ENCODE data around the gene DGKH.

- no peak for TF ChIP-seq CTCF (IDR thresholded peaks at IDR 0.05; ENCODE audit: low read length)
- no peak for TF ChIP-seq EZH2 (IDR thresholded peaks at IDR 0.05; ENCODE audit: borderline replicate concordance, low read length)
Measured at GRCh38 chr13:42084722-42085121, 36.3 kb downstream of the DGKH start.
